Prostate gland (tissue), 2 donors: ENCODE data around the gene GPR3. TPM values are rescaled to one million over a fixed set of nuclear protein-coding genes. Genes with fewer than 3 reads are reported as not detected.

Experiments
- DNase-seq: peaks from one replicate; pipeline ENCODE4 v3.0.0-alpha.2; 2019; ENCODE audit warnings: low spot score
- H3K27ac ChIP-seq, 2 donors: fragments of 200-600 bp; sonication (generic); 2 replicates each; pipeline ENCODE4 v1.5.1; 2017 to 2019
- H3K27me3 ChIP-seq: fragments of 200-600 bp; sonication (generic); replicated peaks from 2 replicates; pipeline ENCODE4 v1.5.1; 2019; ENCODE audit not compliant: insufficient read depth
- H3K36me3 ChIP-seq, 2 donors: fragments of 200-600 bp; sonication (generic); 1 replicate in 1 of 2; 2 replicates in 1 of 2; pipeline versions ENCODE4 v1.5.1 to v1.8.1; 2017 to 2019
- H3K4me1 ChIP-seq: fragments of 200-600 bp; sonication (generic); replicated peaks from 2 replicates; pipeline ENCODE4 v1.5.1; 2019
- H3K4me3 ChIP-seq, 2 donors: fragments of 200-600 bp; sonication (generic); 2 replicates each; pipeline ENCODE4 v1.5.1; 2017 to 2019
- H3K9me3 ChIP-seq: fragments of 200-600 bp; sonication (generic); 2 replicates; pipeline ENCODE4 v1.5.1; 2017
- POLR2A ChIP-seq: fragments of 450-650 bp; IDR thresholded peaks from one replicate; pipeline ENCODE4 v1.6.1; 2016; ENCODE audit warnings: antibody characterized with exemption, mild to moderate bottlenecking
- POLR2AphosphoS5 ChIP-seq: sonication (generic); formaldehyde crosslinking; IDR thresholded peaks from one replicate; pipeline ENCODE4 v1.6.1; 2017; ENCODE audit warnings: antibody characterized with exemption
- WGBS: methylation state at CpG from one replicate; pipeline ENCODE4 v1.1.5; 2018; 5-methylcytosine and 5-hydroxymethylcytosine counted together
- intact Hi-C: fragments of 100-400 bp; cut with DNase I; formaldehyde crosslinking; loops from one replicate; pipeline ENCODE4 v1.14.2; 2022
- total RNA-seq, 2 donors: library from RNA; depleted of rRNA; stranded (reverse); fragments of >200 nt; gene quantifications; one replicate each; pipeline ENCODE4 v1.1.0, GENCODE V29; 2016
- TF ChIP-seq, protein P1 (sequence below), 4 experiments: fragments of 200-600 bp in 2 of 4; fragments of 450-650 bp in 2 of 4; sonication (generic) in 2 of 4; IDR thresholded peaks; 1 replicate in 3 of 4; 2 replicates in 1 of 4; pipeline ENCODE4 v1.5.1; 2016 to 2019; ENCODE audit warnings: antibody characterized with exemption in 4 of 4, mild to moderate bottlenecking in 2 of 4, moderate library complexity in 2 of 4

Gene GPR3
- total RNA-seq, 2 donors from 2014 or later: 0.14 to 0.57 TPM

DNA sequence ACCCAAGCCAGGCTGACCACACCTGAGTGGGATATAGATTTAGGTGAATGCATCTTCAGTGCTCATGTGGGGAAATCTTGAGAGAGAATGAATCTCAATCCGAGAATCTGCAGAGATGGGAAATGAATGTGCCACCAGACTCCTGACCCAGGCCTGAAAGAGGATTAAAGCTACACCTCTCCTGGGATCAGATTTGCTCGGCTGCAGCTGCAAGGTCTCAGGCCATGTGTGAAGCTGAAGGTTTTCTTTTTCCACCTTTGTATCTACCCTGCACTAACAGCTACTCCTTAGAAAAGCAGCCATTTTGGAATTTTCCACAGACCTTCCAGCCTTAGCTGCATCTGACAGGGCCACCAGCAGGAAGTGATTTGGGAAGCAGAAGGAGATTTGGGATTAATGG, 18.3 kb downstream of the GPR3 start:
- Histone ChIP-seq H3K36me3 (peaks cover 7 to 12% of the 10 kb centered on the region in 2 donors), H3K9me3 (no peaks in the 10 kb centered on the region), H3K4me3 (no peak overlapping the region), H3K27ac (no peak overlapping the region), H3K4me1 (peaks cover 7% of the 10 kb centered on the region), H3K27me3 (no peaks in the 10 kb centered on the region)
- TF ChIP-seq POLR2AphosphoS5: no peak
- DNase-seq: no peak
- WGBS: 98% methylated on average over 2 of the region's 2 CpGs
- intact Hi-C loops: no loop called here

DNA sequence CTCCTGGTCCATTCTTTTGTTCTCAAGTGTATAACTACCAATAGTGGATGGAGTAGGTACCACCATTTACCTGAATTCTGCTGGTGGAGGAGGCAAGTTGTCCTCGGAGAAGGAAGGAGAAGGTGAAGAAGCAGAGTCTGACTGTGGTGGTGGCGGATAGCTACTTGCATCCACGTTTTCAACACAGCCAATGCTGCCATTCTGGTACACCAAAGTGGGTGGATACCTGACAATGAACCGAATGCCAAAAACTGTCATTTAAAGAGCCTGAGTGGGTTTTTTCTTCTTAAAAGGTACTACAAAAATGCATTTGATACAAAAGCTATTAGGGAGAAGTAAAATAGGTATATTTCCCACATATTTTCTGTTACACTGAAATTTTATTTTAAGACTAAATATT, 20.1 kb downstream of the GPR3 start:
- H3K36me3 ChIP-seq: peaks cover 10 to 12% of the 10 kb centered on the region in 2 donors
- 84% methylated on average over 4 of the region's 4 CpGs for WGBS
- H3K9me3 ChIP-seq: no peaks in the 10 kb centered on the region
- H3K4me1 ChIP-seq: no peaks in the 10 kb centered on the region
- TF ChIP-seq POLR2A (no peak), POLR2AphosphoS5 (no peak)
- TF ChIP-seq, protein P1, sequence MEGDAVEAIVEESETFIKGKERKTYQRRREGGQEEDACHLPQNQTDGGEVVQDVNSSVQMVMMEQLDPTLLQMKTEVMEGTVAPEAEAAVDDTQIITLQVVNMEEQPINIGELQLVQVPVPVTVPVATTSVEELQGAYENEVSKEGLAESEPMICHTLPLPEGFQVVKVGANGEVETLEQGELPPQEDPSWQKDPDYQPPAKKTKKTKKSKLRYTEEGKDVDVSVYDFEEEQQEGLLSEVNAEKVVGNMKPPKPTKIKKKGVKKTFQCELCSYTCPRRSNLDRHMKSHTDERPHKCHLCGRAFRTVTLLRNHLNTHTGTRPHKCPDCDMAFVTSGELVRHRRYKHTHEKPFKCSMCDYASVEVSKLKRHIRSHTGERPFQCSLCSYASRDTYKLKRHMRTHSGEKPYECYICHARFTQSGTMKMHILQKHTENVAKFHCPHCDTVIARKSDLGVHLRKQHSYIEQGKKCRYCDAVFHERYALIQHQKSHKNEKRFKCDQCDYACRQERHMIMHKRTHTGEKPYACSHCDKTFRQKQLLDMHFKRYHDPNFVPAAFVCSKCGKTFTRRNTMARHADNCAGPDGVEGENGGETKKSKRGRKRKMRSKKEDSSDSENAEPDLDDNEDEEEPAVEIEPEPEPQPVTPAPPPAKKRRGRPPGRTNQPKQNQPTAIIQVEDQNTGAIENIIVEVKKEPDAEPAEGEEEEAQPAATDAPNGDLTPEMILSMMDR (IDR thresholded peaks at IDR 0.05): no peak
- H3K4me3 ChIP-seq: no peak overlapping the region
- H3K27me3 ChIP-seq: no peaks in the 10 kb centered on the region
- H3K27ac ChIP-seq: no peak overlapping the region
- no peak for DNase-seq
- intact Hi-C loops: no loop called here

DNA sequence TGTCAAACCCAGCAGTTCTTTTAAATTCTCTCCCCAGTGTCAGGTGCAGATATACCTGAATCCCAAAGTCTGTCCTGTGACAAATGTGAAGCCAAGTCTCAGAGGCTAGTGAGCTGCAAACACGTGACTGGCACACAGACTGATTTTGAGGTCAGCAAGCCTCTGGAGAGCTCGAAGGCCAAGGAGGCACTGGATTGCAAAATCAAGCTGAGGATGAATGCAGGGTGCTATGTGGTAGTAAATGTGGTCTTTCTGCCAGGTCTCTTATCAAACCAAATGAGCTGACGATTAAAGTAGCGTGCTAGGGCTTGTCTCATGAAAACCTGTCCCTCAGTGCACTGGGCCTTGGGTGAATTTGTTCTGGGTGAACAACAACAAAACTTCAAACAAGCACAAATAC, 20.6 kb downstream of the GPR3 start:
- peak overlapping the region in 1 of 2 donors; percentile 44 for H3K27ac ChIP-seq
- no peak for TF ChIP-seq POLR2A
- TF ChIP-seq POLR2AphosphoS5: peak; percentile 66
- no peaks in the 10 kb centered on the region for H3K9me3 ChIP-seq
- H3K36me3 ChIP-seq: peaks cover 9 to 12% of the 10 kb centered on the region in 2 donors
- no peaks in the 10 kb centered on the region for H3K27me3 ChIP-seq
- DNase-seq: peak; percentile 46
- intact Hi-C loops: no loop called here
- H3K4me3 ChIP-seq: no peak overlapping the region
- WGBS: 54% methylated on average over 4 of the region's 4 CpGs
- H3K4me1 ChIP-seq: no peaks in the 10 kb centered on the region

DNA sequence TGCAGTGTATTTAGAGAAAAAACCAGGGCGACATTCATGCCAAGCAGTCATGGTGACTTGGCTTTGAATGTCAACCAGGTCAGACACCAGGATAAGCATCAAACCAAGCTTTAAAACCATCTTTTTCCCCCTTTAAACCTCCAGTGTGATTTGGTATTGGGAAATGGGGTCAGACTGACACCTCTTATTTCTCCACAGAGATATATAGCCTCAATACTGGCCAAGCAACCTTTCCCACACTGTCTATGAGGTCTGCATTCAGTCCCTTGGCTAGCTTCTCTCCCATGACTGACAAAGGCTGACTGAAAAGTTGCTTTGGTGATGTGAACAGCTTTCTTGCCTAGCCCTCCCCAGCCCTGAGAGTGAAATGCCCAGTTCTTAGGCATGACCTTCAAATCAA, 21.7 kb downstream of the GPR3 start:
- Histone ChIP-seq H3K4me3 (no peak overlapping the region), H3K4me1 (peaks cover 9% of the 10 kb centered on the region), H3K27ac (peak overlapping the region; percentile 15 to 44), H3K27me3 (no peaks in the 10 kb centered on the region), H3K9me3 (no peaks in the 10 kb centered on the region), H3K36me3 (peaks cover 4 to 12% of the 10 kb centered on the region in 2 donors)
- no peak for DNase-seq
- WGBS: 95% methylated on average over 1 of the region's 1 CpG
- intact Hi-C loops: no loop called here
- no peak for TF ChIP-seq POLR2AphosphoS5
- TF ChIP-seq, protein P1 (IDR thresholded peaks at IDR 0.05): no peak
- TF ChIP-seq POLR2A: no peak

DNA sequence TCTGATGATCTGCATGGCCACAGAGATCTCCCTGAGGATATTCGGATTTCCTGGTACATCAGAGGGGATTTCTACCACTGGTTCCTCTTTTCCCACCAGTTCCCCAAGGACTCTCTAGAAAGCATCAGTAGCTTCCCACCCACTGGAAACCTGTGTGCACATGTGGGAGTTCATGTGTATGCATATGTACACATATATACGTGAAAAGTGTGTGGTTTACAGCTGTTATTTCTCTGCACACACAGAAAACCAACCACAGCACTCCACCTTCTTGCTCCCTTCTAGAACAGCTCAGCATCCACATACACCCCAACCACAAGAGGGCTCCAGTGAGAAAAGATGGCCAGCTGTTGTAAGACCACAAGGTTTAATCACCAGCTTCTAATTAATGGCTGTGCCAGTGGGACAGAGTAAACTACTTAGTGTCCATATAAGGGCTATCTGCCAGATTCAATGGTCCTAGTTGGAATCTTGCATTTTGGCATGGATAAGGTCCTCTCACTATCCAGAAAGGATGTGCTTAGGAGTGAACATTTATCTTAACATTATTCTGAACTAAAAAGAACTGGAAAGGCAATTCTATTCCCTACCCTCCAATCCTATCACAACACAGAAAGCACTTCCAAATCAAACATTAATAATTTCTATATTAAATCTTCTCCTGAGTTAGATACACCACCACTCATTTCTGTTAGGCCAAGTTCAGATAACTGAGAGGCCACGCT, 24.1 kb downstream of the GPR3 start:
- WGBS: 78% methylated on average over 3 of the region's 3 CpGs
- H3K9me3 ChIP-seq: no peaks in the 10 kb centered on the region
- H3K27me3 ChIP-seq: no peaks in the 10 kb centered on the region
- no peak for DNase-seq
- H3K4me3 ChIP-seq: no peak overlapping the region
- H3K36me3 ChIP-seq: peaks cover 4 to 5% of the 10 kb centered on the region in 2 donors
- H3K27ac ChIP-seq: peak overlapping the region; percentile 64 to 68
- intact Hi-C loops: loop anchor here (5.0 kb wide), 2 partner anchors 76 to 186 kb away; partner anchors contain the start of genes AHDC1 and WASF2
- peaks cover 11% of the 10 kb centered on the region for H3K4me1 ChIP-seq
- TF ChIP-seq POLR2AphosphoS5 (peak; percentile 57), POLR2A (no peak)
- TF ChIP-seq, protein P1 (IDR thresholded peaks at IDR 0.05): peak in 3 of 4 experiments; percentile 41 to 68 (median 63)

DNA sequence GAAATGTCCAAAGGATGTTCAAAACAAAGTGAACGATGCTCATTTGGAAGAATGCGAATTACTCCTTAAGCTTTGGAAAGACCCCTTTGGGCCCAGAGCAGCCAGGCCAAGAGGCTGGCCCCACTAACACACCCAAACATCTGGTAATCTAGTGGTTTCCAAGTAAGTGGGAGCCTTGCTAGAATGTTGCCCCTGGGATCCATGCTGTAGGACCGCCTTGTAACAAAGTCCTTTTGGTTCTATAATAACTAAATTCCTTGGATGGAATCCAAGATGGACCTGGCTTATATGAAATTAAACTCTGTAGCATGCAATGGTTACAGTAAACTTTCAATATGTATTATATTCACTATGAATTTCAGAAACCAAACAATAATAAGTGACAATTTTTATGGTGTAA, 25.3 kb downstream of the GPR3 start:
- Histone ChIP-seq H3K36me3 (peaks cover 0 to 4% of the 10 kb centered on the region in 2 donors), H3K4me3 (no peak overlapping the region), H3K4me1 (peaks cover 11% of the 10 kb centered on the region), H3K27me3 (no peaks in the 10 kb centered on the region), H3K27ac (peak overlapping the region; percentile 64 to 68), H3K9me3 (no peaks in the 10 kb centered on the region)
- intact Hi-C loops: loop anchor here (5.0 kb wide), 2 partner anchors 75 to 185 kb away; partner anchors contain the start of genes AHDC1 and WASF2
- 83% methylated on average over 3 of the region's 3 CpGs for WGBS
- DNase-seq: no peak
- no peak for TF ChIP-seq POLR2A
- no peak for TF ChIP-seq POLR2AphosphoS5
- TF ChIP-seq, protein P1 (IDR thresholded peaks at IDR 0.05): no peak
